Tibial nerve (tissue), 4 donors: ENCODE measurements around the gene DPH5.

ENCODE experiments used
- CTCF ChIP-seq, 5 experiments: fragments of 200-600 bp in 3 of 5; fragments of 450-650 bp in 2 of 5; sonication (generic) in 3 of 5; IDR thresholded peaks; one replicate each; pipeline ENCODE4 v1.5.1; 2016 to 2019; ENCODE audit warnings: antibody characterized with exemption in 5 of 5, mild to moderate bottlenecking in 3 of 5, moderate library complexity in 2 of 5
- EP300 ChIP-seq, 2 donors: sonication (generic); formaldehyde crosslinking; IDR thresholded peaks; one replicate each; pipeline ENCODE4 v1.6.1; 2017; ENCODE audit warnings: antibody characterized with exemption in 2 of 2, mild to moderate bottlenecking in 1 of 2

DNA sequence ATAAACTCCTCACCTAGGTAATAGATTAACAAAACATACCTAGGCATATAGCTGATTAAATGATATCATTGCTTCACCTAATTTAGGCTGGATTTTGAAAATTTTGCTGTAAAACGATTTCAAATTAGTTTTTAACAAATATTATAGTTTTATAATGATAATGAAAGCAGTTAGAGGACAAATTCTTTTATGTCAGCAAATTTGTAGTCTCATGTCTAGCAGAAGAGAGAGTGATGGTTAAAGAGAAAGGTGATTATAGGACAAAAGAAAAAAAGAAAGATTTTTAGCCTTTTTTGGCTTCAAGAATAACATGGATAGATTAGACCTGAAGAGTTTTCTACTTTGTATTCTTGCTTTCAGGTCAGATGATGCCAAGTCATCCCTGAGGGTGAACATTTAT is 3.6 kb upstream of the DPH5 start:
- TF ChIP-seq CTCF (IDR thresholded peaks at IDR 0.05) (no peak), EP300 (IDR thresholded peaks at IDR 0.05) (no peak)
